Keratinocyte (primary cell): ENCODE results near the gene TMEM119.

Experiments
- CTCF ChIP-seq, 3 experiments: IDR thresholded peaks in 1 of 3; conservative IDR thresholded peaks in 1 of 3; optimal IDR thresholded peaks in 1 of 3; 2 replicates in 2 of 3; 3 replicates in 1 of 3; pipeline versions ENCODE3 to v1.5.1; 2011; ENCODE audit warnings: low read length in 3 of 3, mild to moderate bottlenecking in 3 of 3, moderate library complexity in 2 of 3, control low read depth in 1 of 3, inconsistent platforms in 1 of 3; ENCODE audit not compliant: insufficient read depth in 2 of 3; ENCODE audit errors: extremely low read depth in 1 of 3
- EZH2 ChIP-seq: IDR thresholded peaks from one replicate; pipeline ENCODE4 v1.6.1; 2012; ENCODE audit warnings: inconsistent platforms, mild to moderate bottlenecking, low read length, moderate library complexity

- TF ChIP-seq CTCF (optimal IDR thresholded peaks at IDR 0.05 in 1 of 3, IDR thresholded peaks at IDR 0.05 in 1 of 3, conservative IDR thresholded peaks at IDR 0.05 in 1 of 3; ENCODE audit: extremely low read depth in 1 of 3, insufficient read depth in 2 of 3, low read length in 3 of 3) (no peak), EZH2 (no peak)
Observed at GRCh38 chr12:108572166-108572790, 25.6 kb downstream of the TMEM119 start.
